CD4-positive, alpha-beta T cell (primary cell): Measurements from ENCODE around the gene FAM107B. TPM values are rescaled to one million over a fixed set of nuclear protein-coding genes. Genes with fewer than 3 reads are reported as not detected.

ENCODE experiments used
- ATAC-seq: fragments of 200-7000 bp; cut with Tn5 transposase; one replicate; pipeline ENCODE4 v1.10.0; 2022; ENCODE audit warnings: mild to moderate bottlenecking; ENCODE audit not compliant: poor library complexity
- CTCF ChIA-PET: fragments of 350-600 bp; sonication (Branson Sonifier 250); formaldehyde crosslinking; loops from one replicate; lab custom pipeline; 2021; ENCODE audit warnings: antibody characterized with exemption, inconsistent platforms; lab: Charles Lee
- POLR2A ChIA-PET: fragments of 350-600 bp; sonication (Branson Sonifier 250); formaldehyde crosslinking; loops from one replicate; lab custom pipeline; 2021; ENCODE audit warnings: antibody characterized with exemption, inconsistent platforms; lab: Charles Lee
- DNase-seq, 14 experiments: peaks; one replicate each; pipeline ENCODE4 v3.0.0-alpha.2; 2013 to 2020; ENCODE audit warnings: mixed read lengths in 2 of 14
- H3K27ac ChIP-seq, 2 donors: one replicate each; pipeline versions ENCODE4 v1.5.1 to v1.7.0; 2013; ENCODE audit warnings: low read length in 2 of 2, low read depth in 1 of 2, mild to moderate bottlenecking in 1 of 2
- H3K27me3 ChIP-seq, 2 experiments: 1 replicate in 1 of 2; 2 replicates in 1 of 2; pipeline versions ENCODE4 v1.6.1 to v1.7.0; 2013; ENCODE audit warnings: low read length in 2 of 2, control low read depth in 1 of 2, mild to moderate bottlenecking in 1 of 2, moderate library complexity in 1 of 2; ENCODE audit not compliant: insufficient read depth in 2 of 2, control insufficient read depth in 1 of 2
- H3K36me3 ChIP-seq: one replicate; pipeline ENCODE4 v1.6.1; 2013; ENCODE audit warnings: low read length, control low read depth; ENCODE audit not compliant: insufficient read depth
- H3K4me1 ChIP-seq: one replicate; pipeline ENCODE4 v1.6.1; 2013; ENCODE audit warnings: low read length, control low read depth; ENCODE audit not compliant: insufficient read depth
- H3K4me3 ChIP-seq: one replicate; pipeline ENCODE4 v1.5.1; 2013; ENCODE audit warnings: mild to moderate bottlenecking, low read length, moderate library complexity
- H3K9me3 ChIP-seq, 2 experiments: 1 replicate in 1 of 2; 2 replicates in 1 of 2; pipeline versions ENCODE4 v1.6.1 to v1.7.0; 2013; ENCODE audit warnings: low read length in 2 of 2, mild to moderate bottlenecking in 2 of 2, control low read depth in 1 of 2, moderate library complexity in 1 of 2; ENCODE audit not compliant: control insufficient read depth in 1 of 2, insufficient read depth in 1 of 2
- H3K27ac Mint-ChIP-seq: one replicate; pipeline ENCODE4 v1.8.0; 2020; ENCODE audit warnings: mixed read lengths
- H3K27me3 Mint-ChIP-seq: one replicate; pipeline ENCODE4 v1.8.0; 2021; ENCODE audit warnings: mixed read lengths
- H3K36me3 Mint-ChIP-seq: one replicate; pipeline ENCODE4 v1.8.0; 2021; ENCODE audit warnings: low read depth, mixed read lengths
- H3K4me1 Mint-ChIP-seq: one replicate; pipeline ENCODE4 v1.8.0; 2021; ENCODE audit warnings: low read depth, mixed read lengths
- H3K4me3 Mint-ChIP-seq: one replicate; pipeline ENCODE4 v1.8.0; 2020; ENCODE audit warnings: mild to moderate bottlenecking, mixed read lengths
- H3K9me3 Mint-ChIP-seq: one replicate; pipeline ENCODE4 v1.8.0; 2020; ENCODE audit warnings: mixed read lengths
- intact Hi-C, 2 experiments: fragments of 100-400 bp; cut with DNase I in 1 of 2; cut with micrococcal nuclease in 1 of 2; formaldehyde crosslinking; loops; one replicate each; pipeline versions ENCODE4 v1.15.1 to v1.9.0; 2023 to 2025; cut with DNase I, micrococcal nuclease
- total RNA-seq, 174 experiments: library from RNA in 2 of 174; stranded (reverse) in 2 of 174; gene quantifications; one replicate each; pipeline ENCODE4 v1.2.3 and lab custom pipeline; 2021 to 2026
- TF ChIP-seq, protein P1 (sequence below): fragments of 200-600 bp; IDR thresholded peaks from one replicate; pipeline ENCODE4 v1.8.0; 2022; ENCODE audit warnings: antibody characterized with exemption, mild to moderate bottlenecking

The FAM107B gene
- total RNA-seq, 2 experiments from 2014 or later, result 261 to 262 TPM

DNA sequence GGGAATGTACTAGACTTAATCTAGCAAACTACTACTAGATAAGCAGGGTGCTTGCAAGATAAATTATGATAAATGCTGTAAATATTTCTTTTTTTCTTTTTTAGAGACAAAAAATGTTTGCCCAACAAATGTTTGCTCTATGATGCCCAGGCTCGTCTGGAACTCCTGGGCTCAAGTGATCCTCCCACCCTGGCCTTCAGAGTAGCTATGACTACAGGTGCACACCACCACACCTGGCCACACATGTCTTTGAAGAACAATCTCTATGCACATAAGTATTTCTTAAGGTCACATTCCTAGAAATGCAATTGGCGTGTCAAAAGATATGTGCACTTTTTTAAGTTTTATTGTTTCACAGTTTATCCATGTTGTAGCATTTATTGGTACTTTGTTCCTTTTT, 264.4 kb downstream of the FAM107B start:
- peaks cover 29% of the 10 kb centered on the region for H3K4me1 ChIP-seq
- H3K4me3 Mint-ChIP-seq, result no peak overlapping the region
- no peak overlapping the region for H3K27ac ChIP-seq
- no peaks in the 10 kb centered on the region for H3K27me3 Mint-ChIP-seq
- TF ChIP-seq, protein P1, sequence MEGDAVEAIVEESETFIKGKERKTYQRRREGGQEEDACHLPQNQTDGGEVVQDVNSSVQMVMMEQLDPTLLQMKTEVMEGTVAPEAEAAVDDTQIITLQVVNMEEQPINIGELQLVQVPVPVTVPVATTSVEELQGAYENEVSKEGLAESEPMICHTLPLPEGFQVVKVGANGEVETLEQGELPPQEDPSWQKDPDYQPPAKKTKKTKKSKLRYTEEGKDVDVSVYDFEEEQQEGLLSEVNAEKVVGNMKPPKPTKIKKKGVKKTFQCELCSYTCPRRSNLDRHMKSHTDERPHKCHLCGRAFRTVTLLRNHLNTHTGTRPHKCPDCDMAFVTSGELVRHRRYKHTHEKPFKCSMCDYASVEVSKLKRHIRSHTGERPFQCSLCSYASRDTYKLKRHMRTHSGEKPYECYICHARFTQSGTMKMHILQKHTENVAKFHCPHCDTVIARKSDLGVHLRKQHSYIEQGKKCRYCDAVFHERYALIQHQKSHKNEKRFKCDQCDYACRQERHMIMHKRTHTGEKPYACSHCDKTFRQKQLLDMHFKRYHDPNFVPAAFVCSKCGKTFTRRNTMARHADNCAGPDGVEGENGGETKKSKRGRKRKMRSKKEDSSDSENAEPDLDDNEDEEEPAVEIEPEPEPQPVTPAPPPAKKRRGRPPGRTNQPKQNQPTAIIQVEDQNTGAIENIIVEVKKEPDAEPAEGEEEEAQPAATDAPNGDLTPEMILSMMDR, result no peak
- H3K9me3 Mint-ChIP-seq, result peaks cover 10% of the 10 kb centered on the region
- peaks cover 63% of the 10 kb centered on the region for H3K36me3 Mint-ChIP-seq
- H3K4me3 ChIP-seq, result no peak overlapping the region
- no peak for DNase-seq
- intact Hi-C loops, result no loop called here
- peaks cover 40% of the 10 kb centered on the region for H3K4me1 Mint-ChIP-seq
- ChIA-PET POLR2A (interaction anchor here (1.1 kb wide), 1 partner anchor 20 kb away, joined by 3 read pairs; no protein-coding TSS in a partner anchor), CTCF (no interaction called here)
- no peaks in the 10 kb centered on the region for H3K27me3 ChIP-seq
- H3K36me3 ChIP-seq, result peaks cover 23% of the 10 kb centered on the region
- peaks cover 0 to 8% of the 10 kb centered on the region in 2 experiments for H3K9me3 ChIP-seq
- ATAC-seq, result no peak
- H3K27ac Mint-ChIP-seq, result peak overlapping the region; percentile 46

DNA sequence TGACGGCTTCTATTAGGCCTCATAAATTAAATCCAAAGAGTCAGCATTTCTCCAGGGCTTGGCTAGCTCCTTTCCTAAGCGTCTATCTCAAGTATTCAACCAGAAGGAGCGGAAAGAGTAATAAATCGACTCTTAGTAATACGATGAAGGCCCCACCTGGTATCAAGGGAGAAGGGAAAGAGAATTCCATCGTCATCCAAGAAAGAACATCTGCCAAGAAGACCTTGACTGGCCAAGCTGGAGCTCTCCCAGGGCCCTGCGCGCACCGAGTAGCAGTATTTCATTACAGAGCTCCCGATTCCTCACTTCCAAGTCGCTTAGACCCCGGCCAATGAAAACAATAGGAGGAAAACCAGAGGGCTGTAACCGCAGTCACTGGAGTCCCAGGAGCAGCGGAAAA, 266.0 kb downstream of the FAM107B start:
- ChIA-PET CTCF (interaction anchor here (1.0 kb wide), 1 partner anchor 55 kb away, joined by 3 read pairs; no protein-coding TSS in a partner anchor), POLR2A (interaction anchor here (1.1 to 1.7 kb wide), 4 partner anchors 20 to 329 kb away, joined by 4 to 5 read pairs (median 5); partner anchors contain the start of genes CDNF, HSPA14 and MSANTD7)
- H3K4me1 Mint-ChIP-seq, result peaks cover 41% of the 10 kb centered on the region
- H3K27ac Mint-ChIP-seq, result peak overlapping the region; percentile 91
- H3K27me3 Mint-ChIP-seq, result no peaks in the 10 kb centered on the region
- Histone ChIP-seq H3K27ac (peak overlapping the region in 1 of 2 donors; percentile 5), H3K4me1 (peaks cover 29% of the 10 kb centered on the region), H3K9me3 (peaks cover 0 to 8% of the 10 kb centered on the region in 2 experiments), H3K27me3 (no peaks in the 10 kb centered on the region), H3K4me3 (no peak overlapping the region), H3K36me3 (peaks cover 23% of the 10 kb centered on the region)
- intact Hi-C loops, result loop anchor here (5.0 kb wide), 2 partner anchors 94 to 721 kb away; no protein-coding TSS in a partner anchor
- no peak for DNase-seq
- TF ChIP-seq, protein P1, result no peak
- H3K9me3 Mint-ChIP-seq, result peaks cover 10% of the 10 kb centered on the region
- H3K36me3 Mint-ChIP-seq, result peaks cover 60% of the 10 kb centered on the region
- no peak for ATAC-seq
- H3K4me3 Mint-ChIP-seq, result no peak overlapping the region

DNA sequence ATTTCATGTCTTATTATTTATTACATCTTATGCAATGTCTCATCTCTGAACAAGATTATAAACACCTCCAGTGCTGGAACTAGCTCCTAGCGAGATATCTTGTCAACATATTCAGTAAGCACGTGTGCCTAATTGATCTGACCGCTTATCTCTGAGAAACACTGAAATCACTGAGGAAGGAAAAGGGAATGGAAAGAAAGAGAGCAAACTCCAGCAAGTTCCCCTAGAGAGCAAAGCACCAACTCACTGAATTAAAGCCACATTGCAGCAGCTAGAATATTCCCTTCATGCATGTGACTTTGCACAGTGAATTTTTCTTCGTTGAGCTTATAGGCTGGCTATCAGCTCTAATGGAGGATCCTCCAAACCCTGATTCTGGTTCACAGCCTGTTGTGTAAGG, 266.9 kb downstream of the FAM107B start:
- Histone ChIP-seq H3K4me3 (no peak overlapping the region), H3K4me1 (peaks cover 29% of the 10 kb centered on the region), H3K36me3 (peaks cover 23% of the 10 kb centered on the region), H3K27ac (peak overlapping the region; percentile 5 to 53), H3K27me3 (no peaks in the 10 kb centered on the region), H3K9me3 (peaks cover 0 to 8% of the 10 kb centered on the region in 2 experiments)
- DNase-seq (peak in 2 of 14 experiments; percentile 45 to 47), ATAC-seq (no peak)
- Mint-ChIP-seq H3K27ac (peak overlapping the region; percentile 91), H3K4me1 (peaks cover 41% of the 10 kb centered on the region), H3K27me3 (no peaks in the 10 kb centered on the region), H3K9me3 (peaks cover 10% of the 10 kb centered on the region), H3K4me3 (peak overlapping the region; percentile 9), H3K36me3 (peaks cover 54% of the 10 kb centered on the region)
- intact Hi-C loops, result loop anchor here (5.0 kb wide), 2 partner anchors 95 to 720 kb away; no protein-coding TSS in a partner anchor
- ChIA-PET POLR2A (interaction anchor here (0.8 to 1.7 kb wide), 4 partner anchors 21 to 329 kb away, joined by 3 to 5 read pairs (median 4); no protein-coding TSS in a partner anchor), CTCF (interaction anchor here (1.0 kb wide), 1 partner anchor 56 kb away, joined by 3 read pairs; no protein-coding TSS in a partner anchor)
- TF ChIP-seq, protein P1, result no peak
